Colonic mucosa (tissue), 4 donors: Measurements from ENCODE around the gene TAOK1. TPM values are rescaled to one million over a fixed set of nuclear protein-coding genes. Genes with fewer than 3 reads are reported as not detected.

ENCODE experiments used
- DNase-seq: peaks from one replicate; pipeline ENCODE4 v3.0.0-alpha.2; 2020
- H3K27ac ChIP-seq: fragments of 200-600 bp; one replicate; pipeline ENCODE4 v1.8.0; 2021
- H3K27me3 ChIP-seq: fragments of 200-600 bp; one replicate; pipeline ENCODE4 v1.8.0; 2021
- H3K36me3 ChIP-seq: fragments of 200-600 bp; one replicate; pipeline ENCODE4 v1.8.0; 2021
- H3K4me1 ChIP-seq: fragments of 200-600 bp; one replicate; pipeline ENCODE4 v1.8.0; 2021; ENCODE audit warnings: mild to moderate bottlenecking
- H3K4me3 ChIP-seq: fragments of 200-600 bp; one replicate; pipeline ENCODE4 v1.8.0; 2021
- H3K9ac ChIP-seq, 2 donors: one replicate each; pipeline ENCODE4 v1.7.0; 2013; ENCODE audit warnings: control low read depth in 2 of 2, low read depth in 2 of 2, low read length in 2 of 2
- H3K9me3 ChIP-seq: fragments of 200-600 bp; one replicate; pipeline ENCODE4 v1.8.0; 2021
- intact Hi-C: fragments of 100-400 bp; cut with DNase I; formaldehyde crosslinking; loops from one replicate; pipeline ENCODE4 v1.14.1; 2022
- total RNA-seq, 2 donors: library from RNA; stranded (reverse); fragmentation: NEBNext Ultra II Directional in 1 of 2; extraction: Animal tissue kit (Norgen Biotek cat#: 25700) in 1 of 2; gene quantifications; one replicate each; pipeline ENCODE4 v1.2.1, GENCODE V29; 2021
- TF ChIP-seq, protein P1 (sequence below): fragments of 200-600 bp; IDR thresholded peaks from one replicate; pipeline ENCODE4 v1.8.0; 2022; ENCODE audit warnings: antibody characterized with exemption, mild to moderate bottlenecking
- donor health status: healthy.
- donor health status: DM: no; HTN: no; CAD: no.
- donor health status: DM: no; HTN: no; CAD: no.

Gene TAOK1
- total RNA-seq, 2 donors from 2014 or later: 42.1 to 57.1 TPM

DNA sequence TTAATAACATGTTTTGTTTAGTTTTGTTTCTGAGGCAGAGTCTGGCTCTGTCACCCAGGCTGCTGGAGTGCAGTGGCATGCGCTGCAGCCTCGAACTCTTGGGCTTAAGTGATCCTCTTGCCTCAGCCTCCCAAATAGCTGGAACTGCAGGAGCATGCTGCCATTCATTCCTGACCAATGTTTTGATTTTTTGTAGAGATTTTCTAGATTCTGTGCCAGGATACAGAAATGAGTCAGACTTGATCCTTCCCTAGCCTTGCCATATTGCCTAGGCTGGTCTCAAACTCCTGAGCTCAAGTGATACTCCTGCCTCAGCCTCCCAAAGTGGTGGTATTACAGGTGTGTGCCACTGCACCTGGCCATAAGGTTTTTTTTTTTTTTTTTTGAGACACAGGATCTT lies 17.7 kb downstream of the TAOK1 start:
- Histone ChIP-seq H3K9ac (no peak overlapping the region), H3K27me3 (no peaks in the 10 kb centered on the region), H3K36me3 (no peaks in the 10 kb centered on the region), H3K9me3 (no peaks in the 10 kb centered on the region), H3K4me3 (no peak overlapping the region), H3K27ac (no peak overlapping the region), H3K4me1 (no peaks in the 10 kb centered on the region)
- DNase-seq: no peak
- intact Hi-C loops: no loop called here
- TF ChIP-seq, protein P1, sequence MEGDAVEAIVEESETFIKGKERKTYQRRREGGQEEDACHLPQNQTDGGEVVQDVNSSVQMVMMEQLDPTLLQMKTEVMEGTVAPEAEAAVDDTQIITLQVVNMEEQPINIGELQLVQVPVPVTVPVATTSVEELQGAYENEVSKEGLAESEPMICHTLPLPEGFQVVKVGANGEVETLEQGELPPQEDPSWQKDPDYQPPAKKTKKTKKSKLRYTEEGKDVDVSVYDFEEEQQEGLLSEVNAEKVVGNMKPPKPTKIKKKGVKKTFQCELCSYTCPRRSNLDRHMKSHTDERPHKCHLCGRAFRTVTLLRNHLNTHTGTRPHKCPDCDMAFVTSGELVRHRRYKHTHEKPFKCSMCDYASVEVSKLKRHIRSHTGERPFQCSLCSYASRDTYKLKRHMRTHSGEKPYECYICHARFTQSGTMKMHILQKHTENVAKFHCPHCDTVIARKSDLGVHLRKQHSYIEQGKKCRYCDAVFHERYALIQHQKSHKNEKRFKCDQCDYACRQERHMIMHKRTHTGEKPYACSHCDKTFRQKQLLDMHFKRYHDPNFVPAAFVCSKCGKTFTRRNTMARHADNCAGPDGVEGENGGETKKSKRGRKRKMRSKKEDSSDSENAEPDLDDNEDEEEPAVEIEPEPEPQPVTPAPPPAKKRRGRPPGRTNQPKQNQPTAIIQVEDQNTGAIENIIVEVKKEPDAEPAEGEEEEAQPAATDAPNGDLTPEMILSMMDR: no peak

DNA sequence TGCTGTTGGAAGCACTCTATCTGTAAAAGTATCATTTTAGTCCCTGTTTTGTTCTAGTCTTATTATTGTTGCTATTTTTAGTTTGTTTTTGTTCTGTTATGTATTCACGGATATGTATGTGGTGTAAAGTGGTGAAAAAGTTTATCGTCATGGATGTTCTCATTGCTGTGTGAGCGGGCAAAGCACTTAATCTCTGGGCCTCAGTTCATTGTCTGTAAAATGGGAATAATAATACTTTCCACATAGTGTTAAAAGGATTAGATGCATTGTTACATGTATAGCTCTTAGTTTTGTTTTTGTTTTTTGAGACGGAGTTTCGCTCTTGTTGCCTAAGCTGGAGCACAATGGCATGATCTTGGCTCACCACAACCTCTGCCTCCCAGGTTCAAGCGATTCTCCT lies 19.8 kb downstream of the TAOK1 start:
- no peaks in the 10 kb centered on the region for H3K4me1 ChIP-seq
- no peak for DNase-seq
- H3K9me3 ChIP-seq: no peaks in the 10 kb centered on the region
- no peak overlapping the region for H3K9ac ChIP-seq
- H3K27ac ChIP-seq: no peak overlapping the region
- H3K36me3 ChIP-seq: no peaks in the 10 kb centered on the region
- TF ChIP-seq, protein P1: no peak
- intact Hi-C loops: no loop called here
- no peak overlapping the region for H3K4me3 ChIP-seq
- H3K27me3 ChIP-seq: no peaks in the 10 kb centered on the region

DNA sequence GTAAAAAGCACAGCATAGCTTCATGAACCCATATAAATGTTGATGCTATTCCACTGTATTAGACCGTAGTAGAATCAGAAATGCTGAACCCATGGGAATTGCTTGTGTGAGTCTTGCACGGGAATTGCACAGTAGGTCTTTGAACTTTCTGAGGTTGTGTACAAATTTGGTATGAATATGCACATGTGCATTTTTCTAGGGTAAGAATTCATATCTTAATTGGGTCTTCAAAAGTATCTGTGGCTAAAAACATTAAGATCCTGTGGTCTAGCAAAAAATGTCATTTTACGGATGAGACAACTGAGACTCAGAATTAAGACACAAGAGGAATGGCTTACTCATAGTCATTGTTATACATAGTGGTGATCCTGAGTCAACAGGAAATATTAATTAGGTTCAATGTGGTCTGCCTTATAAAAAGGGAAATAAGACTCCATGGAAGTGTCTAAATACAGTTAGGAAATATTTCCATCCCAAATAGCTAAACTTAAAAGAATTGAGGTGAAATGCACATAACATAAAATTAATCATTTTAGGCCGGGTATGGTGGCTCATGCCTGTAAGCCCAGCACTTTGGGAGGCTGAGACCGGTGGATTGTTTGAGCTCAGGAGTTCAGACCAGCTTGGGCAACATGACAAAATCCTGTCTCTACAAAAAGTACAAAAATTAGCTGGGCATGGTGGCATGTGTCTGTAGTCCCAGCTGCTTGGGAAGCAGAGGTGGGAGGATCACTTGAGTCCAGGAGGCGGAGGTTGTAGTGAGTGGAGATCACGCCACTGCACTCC lies 22.8 kb downstream of the TAOK1 start:
- no peak for DNase-seq
- H3K27ac ChIP-seq: no peak overlapping the region
- H3K27me3 ChIP-seq: no peaks in the 10 kb centered on the region
- no peaks in the 10 kb centered on the region for H3K9me3 ChIP-seq
- no peaks in the 10 kb centered on the region for H3K36me3 ChIP-seq
- H3K4me1 ChIP-seq: no peaks in the 10 kb centered on the region
- no peak overlapping the region for H3K9ac ChIP-seq
- TF ChIP-seq, protein P1: no peak
- H3K4me3 ChIP-seq: no peak overlapping the region
- intact Hi-C loops: no loop called here

DNA sequence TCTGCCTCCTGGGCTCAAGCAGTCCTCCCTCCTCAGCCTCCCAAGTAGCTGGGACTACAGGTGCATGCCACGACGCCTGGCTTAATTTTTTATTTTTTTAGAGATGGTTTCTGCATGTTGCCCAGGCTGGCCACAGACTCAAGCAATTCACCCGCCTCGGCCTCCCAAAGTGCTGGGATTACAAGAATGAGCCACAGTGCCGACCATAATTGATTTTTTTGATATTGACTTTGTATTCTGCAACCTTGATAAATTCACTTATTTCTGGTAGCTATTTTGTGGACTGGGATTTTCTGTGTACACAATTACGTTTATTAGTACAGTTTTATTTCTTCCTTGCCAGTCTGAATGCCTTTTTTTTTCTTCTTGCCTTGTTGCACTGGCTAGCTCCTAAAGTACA lies 30.0 kb downstream of the TAOK1 start:
- no peak for DNase-seq
- Histone ChIP-seq H3K9ac (no peak overlapping the region), H3K27ac (no peak overlapping the region), H3K27me3 (no peaks in the 10 kb centered on the region), H3K4me1 (no peaks in the 10 kb centered on the region), H3K4me3 (no peak overlapping the region), H3K36me3 (no peaks in the 10 kb centered on the region), H3K9me3 (no peaks in the 10 kb centered on the region)
- TF ChIP-seq, protein P1: no peak
- intact Hi-C loops: no loop called here

DNA sequence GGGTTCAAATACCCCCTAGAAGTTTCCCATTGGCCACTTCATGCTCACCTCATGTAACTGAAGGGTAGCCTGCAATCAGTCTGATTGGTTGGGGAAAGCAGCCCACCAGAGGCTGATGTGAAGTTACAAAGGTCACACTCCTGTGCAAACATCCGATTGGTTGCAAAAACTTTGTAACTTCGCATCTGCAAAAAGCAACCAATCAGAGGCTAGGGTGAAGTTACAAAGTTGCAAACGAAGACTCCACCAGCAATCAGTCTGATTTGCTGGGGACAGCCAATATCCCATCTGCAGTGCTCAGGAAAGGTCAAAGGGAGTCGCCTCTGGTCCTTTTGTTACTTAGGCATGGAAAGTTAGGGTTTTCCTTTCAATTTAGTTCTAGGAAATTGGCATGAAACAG lies 40.1 kb downstream of the TAOK1 start:
- no peaks in the 10 kb centered on the region for H3K27me3 ChIP-seq
- H3K36me3 ChIP-seq: no peaks in the 10 kb centered on the region
- H3K9me3 ChIP-seq: no peaks in the 10 kb centered on the region
- no peak overlapping the region for H3K9ac ChIP-seq
- H3K4me3 ChIP-seq: no peak overlapping the region
- TF ChIP-seq, protein P1: no peak
- intact Hi-C loops: no loop called here
- H3K27ac ChIP-seq: no peak overlapping the region
- peaks cover 4% of the 10 kb centered on the region for H3K4me1 ChIP-seq
- no peak for DNase-seq
